GM19438 (cell line): ENCODE measurements around the gene FAM174C.

Source experiments
- ATAC-seq: cut with Tn5 transposase; IDR thresholded peaks from one replicate; pipeline ENCODE4 v1.9.1; 2021; ENCODE audit warnings: low read depth; ENCODE audit not compliant: unreplicated experiment

The FAM174C gene

GRCh38 chr19:1284293-1284978 is 9.1 kb downstream of the FAM174C start:
- ATAC-seq: no peak

- ATAC-seq: no peak
These were observed 9.8 kb downstream of the FAM174C start for GRCh38 chr19:1284979-1285736.

GRCh38 chr19:1285737-1286360 is 10.5 kb downstream of the FAM174C start, which contains the start of gene EFNA2:
Gene EFNA2, plus strand, starts transcription at chr19:1285873. Its CDS starts 296 bp downstream, at chr19:1286169.
- no peak for ATAC-seq

- no peak for ATAC-seq
These were observed 11.4 kb downstream of the FAM174C start for GRCh38 chr19:1286487-1287353.

- ATAC-seq: no peak
These were observed 12.3 kb downstream of the FAM174C start for GRCh38 chr19:1287354-1288225.

- ATAC-seq: no peak
These were observed 12.9 kb downstream of the FAM174C start for GRCh38 chr19:1288226-1288612.

- no peak for ATAC-seq
These were observed 13.7 kb downstream of the FAM174C start for GRCh38 chr19:1288833-1289685.

- ATAC-seq: no peak
These were observed 14.3 kb downstream of the FAM174C start for GRCh38 chr19:1289686-1290025.

- no peak for ATAC-seq
These were observed 14.9 kb downstream of the FAM174C start for GRCh38 chr19:1290196-1290702.

- no peak for ATAC-seq
These were observed 15.6 kb downstream of the FAM174C start for GRCh38 chr19:1290703-1291651.

GRCh38 chr19:1291761-1292418 is 16.6 kb downstream of the FAM174C start:
- no peak for ATAC-seq

GRCh38 chr19:1292419-1293151 is 17.3 kb downstream of the FAM174C start:
- ATAC-seq: no peak

GRCh38 chr19:1293782-1294604 is 18.7 kb downstream of the FAM174C start:
- no peak for ATAC-seq

GRCh38 chr19:1294688-1295087 is 19.4 kb downstream of the FAM174C start:
- ATAC-seq: no peak

- ATAC-seq: no peak
These were observed 20.1 kb downstream of the FAM174C start for GRCh38 chr19:1295169-1296012.
